KMS-11 (cell line): ENCODE results near the gene GTF2I.
"Not testable (repeated sequence)": the region's sequence is repeated elsewhere in the genome, so short reads cannot be mapped to it uniquely, and the experiment has no call there.

Source experiments
- H2AFZ ChIP-seq: fragments of 200-600 bp; sonication (generic); 2 replicates; pipeline ENCODE4 v1.6.1; 2016; ENCODE audit warnings: antibody characterized with exemption, mixed run types, low read depth
- H3K27ac ChIP-seq: fragments of 200-600 bp; sonication (generic); 2 replicates; pipeline ENCODE4 v1.6.1; 2016; ENCODE audit warnings: mild to moderate bottlenecking, mixed run types
- H3K27me3 ChIP-seq: fragments of 200-600 bp; sonication (generic); 2 replicates; pipeline ENCODE4 v1.6.1; 2017; ENCODE audit warnings: mild to moderate bottlenecking, low read depth, mixed run types, moderate library complexity; ENCODE audit not compliant: insufficient read depth
- H3K36me3 ChIP-seq: fragments of 200-600 bp; sonication (generic); 2 replicates; pipeline ENCODE4 v1.6.1; 2017; ENCODE audit warnings: mild to moderate bottlenecking, mixed run types; ENCODE audit not compliant: insufficient read depth
- H3K4me1 ChIP-seq: fragments of 200-600 bp; sonication (generic); 2 replicates; pipeline ENCODE4 v1.6.1; 2016; ENCODE audit warnings: mild to moderate bottlenecking, low read depth, mixed run types; ENCODE audit not compliant: poor library complexity, severe bottlenecking
- H3K4me2 ChIP-seq: fragments of 200-600 bp; sonication (generic); 2 replicates; pipeline ENCODE4 v1.7.0; 2016; ENCODE audit warnings: mild to moderate bottlenecking, mixed run types
- H3K4me3 ChIP-seq: fragments of 200-600 bp; sonication (generic); IDR thresholded peaks from 2 replicates; pipeline ENCODE4 v1.6.1; 2017; ENCODE audit warnings: low read depth, low read length, mixed read lengths; ENCODE audit not compliant: insufficient read depth
- H3K79me2 ChIP-seq: fragments of 200-600 bp; sonication (generic); 2 replicates; pipeline ENCODE4 v1.6.1; 2016; ENCODE audit warnings: low read depth, mixed run types; ENCODE audit not compliant: insufficient read depth
- H3K9ac ChIP-seq: fragments of 200-600 bp; sonication (generic); 2 replicates; pipeline ENCODE4 v1.6.1; 2016; ENCODE audit warnings: mild to moderate bottlenecking, mixed run types
- H4K20me1 ChIP-seq: fragments of 200-600 bp; sonication (generic); 2 replicates; pipeline ENCODE4 v1.6.1; 2016; ENCODE audit warnings: mild to moderate bottlenecking, mixed run types; ENCODE audit not compliant: insufficient read depth

Gene GTF2I

DNA sequence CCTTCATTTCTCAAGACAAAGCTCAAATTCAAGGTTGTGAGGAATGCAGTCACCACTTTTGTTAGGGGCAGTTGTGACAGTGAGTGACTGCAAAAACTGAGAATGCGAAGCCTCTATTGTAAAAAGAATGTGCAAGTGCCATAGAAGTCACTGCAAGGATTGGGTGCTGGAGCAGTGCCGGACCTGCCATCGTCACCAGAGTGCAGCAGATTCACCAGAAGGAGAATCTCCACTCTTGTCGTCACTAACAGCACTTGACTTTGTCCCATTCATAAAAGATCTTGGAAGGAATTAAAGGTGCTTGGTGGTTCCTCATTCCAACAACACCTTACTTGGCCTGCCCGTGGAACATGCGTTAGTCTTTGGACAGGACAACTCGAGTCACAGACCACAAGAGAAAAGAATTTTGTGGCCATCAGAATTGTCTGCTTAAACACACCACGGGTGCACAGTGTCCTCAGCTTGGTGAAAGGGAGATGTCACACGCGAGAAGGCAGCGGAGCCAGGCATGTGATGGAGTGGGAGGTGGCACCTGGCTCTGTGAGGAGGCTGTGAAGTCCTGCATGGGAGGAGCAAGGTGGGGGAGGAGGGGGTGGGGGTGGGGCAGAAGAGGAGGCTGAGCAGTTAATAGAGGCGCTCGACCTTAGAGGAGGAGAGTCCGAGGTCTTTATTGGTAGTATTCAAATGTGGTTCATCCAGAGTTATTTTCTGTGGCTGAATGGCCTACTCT lies 82.6 kb downstream of the GTF2I start:
- not testable (repeated sequence) for H2AFZ ChIP-seq, H3K36me3 ChIP-seq, H3K4me1 ChIP-seq, H3K79me2 ChIP-seq, H3K4me2 ChIP-seq, H3K27me3 ChIP-seq, H3K4me3 ChIP-seq, H3K9ac ChIP-seq, H4K20me1 ChIP-seq, H3K27ac ChIP-seq

DNA sequence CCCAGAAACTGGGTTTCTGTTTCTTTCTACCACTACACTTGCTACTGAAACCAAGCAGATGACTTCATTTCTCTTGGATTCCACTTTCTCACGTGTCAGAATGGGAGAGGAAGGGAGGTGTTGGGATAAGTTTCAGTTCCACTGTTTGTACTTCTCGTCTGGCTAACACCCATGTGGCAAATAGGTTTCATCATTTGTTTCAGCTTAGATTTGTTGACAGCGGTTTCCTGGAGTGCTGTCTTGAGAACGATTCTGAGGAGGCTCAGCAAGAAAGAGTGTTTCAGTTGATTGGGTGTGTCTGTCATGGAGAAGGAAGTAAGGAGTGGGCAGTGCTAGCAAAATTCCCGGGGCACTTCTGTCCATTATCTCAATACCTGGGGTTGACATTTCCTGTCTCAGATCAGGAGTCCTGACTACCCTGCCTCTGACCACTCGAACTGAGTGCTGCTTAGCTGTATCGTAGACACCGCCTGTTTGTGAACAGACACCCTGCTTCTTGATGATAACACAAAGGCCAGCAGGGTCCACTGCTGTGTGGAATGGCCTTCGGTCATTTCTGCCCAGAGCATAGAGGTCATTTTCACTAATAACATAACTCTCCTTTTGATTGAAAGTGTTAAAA lies 86.5 kb downstream of the GTF2I start:
- not testable (repeated sequence) for H3K4me1 ChIP-seq, H3K4me3 ChIP-seq, H3K36me3 ChIP-seq, H2AFZ ChIP-seq, H3K27ac ChIP-seq, H3K27me3 ChIP-seq, H3K9ac ChIP-seq, H4K20me1 ChIP-seq, H3K79me2 ChIP-seq, H3K4me2 ChIP-seq

DNA sequence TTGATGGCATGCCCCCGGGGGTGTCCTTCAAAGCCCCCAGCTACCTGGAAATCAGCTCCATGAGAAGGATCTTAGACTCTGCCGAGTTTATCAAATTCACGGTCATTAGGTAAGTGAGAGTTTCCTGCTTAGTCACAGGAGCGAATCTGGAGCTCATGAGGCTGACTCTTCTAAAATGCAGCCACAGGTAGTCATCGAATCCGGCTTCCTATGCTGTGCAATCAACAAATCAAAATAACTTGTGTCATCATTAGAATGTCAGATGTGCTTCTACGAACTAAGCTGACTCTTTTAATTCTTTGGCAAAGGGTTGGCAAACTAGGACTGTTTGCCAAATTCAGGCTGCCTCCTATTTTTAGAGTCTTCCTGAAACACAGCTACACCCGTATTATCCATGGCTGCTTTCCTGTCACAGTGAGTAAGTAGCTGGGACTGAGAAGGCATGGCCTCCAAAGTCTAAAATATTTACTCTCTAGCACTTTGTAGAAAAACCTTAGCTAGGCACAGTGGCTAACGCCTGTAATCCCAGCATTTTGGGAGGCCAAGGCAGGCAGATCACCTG lies 96.5 kb downstream of the GTF2I start:
- not testable (repeated sequence) for H3K27ac ChIP-seq, H3K4me1 ChIP-seq, H4K20me1 ChIP-seq, H3K4me2 ChIP-seq, H3K4me3 ChIP-seq, H3K9ac ChIP-seq, H3K79me2 ChIP-seq, H2AFZ ChIP-seq, H3K27me3 ChIP-seq, H3K36me3 ChIP-seq

DNA sequence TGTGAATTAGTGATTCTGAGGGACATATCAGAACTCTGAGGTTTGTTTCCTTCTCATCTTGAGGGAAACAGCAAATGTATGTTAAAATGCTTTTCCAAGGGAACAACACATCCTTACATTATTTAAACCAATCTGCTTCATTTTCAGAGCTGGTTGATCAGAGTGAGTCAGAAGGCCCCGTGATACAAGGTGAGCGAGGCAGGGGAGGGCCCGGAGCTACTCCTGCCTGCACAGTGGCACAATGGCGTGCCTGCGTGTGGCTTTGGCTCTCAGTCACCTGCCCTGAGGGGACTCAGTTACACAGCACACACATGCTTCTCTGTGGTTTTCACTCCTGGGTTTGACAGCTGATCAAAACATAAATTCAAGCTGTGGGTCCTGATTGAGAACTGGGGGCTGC lies 99.2 kb downstream of the GTF2I start:
- H3K36me3 ChIP-seq, H2AFZ ChIP-seq, H3K27me3 ChIP-seq, H3K4me3 ChIP-seq, H3K4me1 ChIP-seq, H3K79me2 ChIP-seq, H4K20me1 ChIP-seq, H3K9ac ChIP-seq, H3K27ac ChIP-seq, H3K4me2 ChIP-seq: not testable (repeated sequence)

DNA sequence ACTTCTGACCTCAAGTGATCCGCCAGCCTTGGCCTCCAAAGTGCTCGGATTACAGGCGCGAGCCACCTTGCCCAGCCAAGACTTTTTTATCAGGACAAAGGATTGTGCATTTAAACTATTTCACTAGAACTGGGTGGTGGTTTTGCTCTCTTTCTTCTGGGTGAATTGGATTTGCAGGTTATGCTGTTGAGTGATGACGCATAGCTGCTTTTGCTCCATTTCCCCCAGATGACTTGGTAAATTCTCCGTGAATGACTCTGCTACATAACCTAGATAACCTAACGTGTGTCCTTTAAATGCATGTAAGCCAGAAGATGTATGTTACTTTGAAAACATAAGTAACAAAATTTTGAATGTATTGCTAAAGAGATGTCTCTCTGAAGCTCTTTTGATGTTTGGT lies 100.8 kb downstream of the GTF2I start:
- not testable (repeated sequence) for H4K20me1 ChIP-seq, H3K4me2 ChIP-seq, H3K4me1 ChIP-seq, H3K27me3 ChIP-seq, H3K4me3 ChIP-seq, H3K79me2 ChIP-seq, H3K9ac ChIP-seq, H3K36me3 ChIP-seq, H2AFZ ChIP-seq, H3K27ac ChIP-seq

DNA sequence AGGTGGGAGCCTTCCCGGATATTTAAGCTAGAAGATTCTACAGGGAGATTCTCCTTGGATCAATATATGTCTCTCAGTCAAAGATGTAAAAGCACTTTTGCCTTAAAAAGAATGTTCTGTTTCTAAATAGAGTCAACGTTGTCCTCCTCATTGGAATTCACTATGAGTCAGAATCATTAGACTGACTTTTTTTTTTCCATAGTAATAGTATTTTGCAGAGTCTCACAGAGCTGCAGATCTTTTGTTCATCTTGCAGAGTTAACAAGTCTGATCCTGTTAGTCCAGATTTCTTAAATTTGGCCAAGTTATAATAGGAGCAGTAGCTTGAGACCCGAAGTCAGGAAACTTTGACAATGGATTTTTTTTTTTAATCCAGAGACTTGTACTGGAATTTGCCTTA lies 101.5 kb downstream of the GTF2I start:
- H3K27ac ChIP-seq, H3K4me3 ChIP-seq, H3K9ac ChIP-seq, H2AFZ ChIP-seq, H3K36me3 ChIP-seq, H3K4me1 ChIP-seq, H4K20me1 ChIP-seq, H3K79me2 ChIP-seq, H3K27me3 ChIP-seq, H3K4me2 ChIP-seq: not testable (repeated sequence)

DNA sequence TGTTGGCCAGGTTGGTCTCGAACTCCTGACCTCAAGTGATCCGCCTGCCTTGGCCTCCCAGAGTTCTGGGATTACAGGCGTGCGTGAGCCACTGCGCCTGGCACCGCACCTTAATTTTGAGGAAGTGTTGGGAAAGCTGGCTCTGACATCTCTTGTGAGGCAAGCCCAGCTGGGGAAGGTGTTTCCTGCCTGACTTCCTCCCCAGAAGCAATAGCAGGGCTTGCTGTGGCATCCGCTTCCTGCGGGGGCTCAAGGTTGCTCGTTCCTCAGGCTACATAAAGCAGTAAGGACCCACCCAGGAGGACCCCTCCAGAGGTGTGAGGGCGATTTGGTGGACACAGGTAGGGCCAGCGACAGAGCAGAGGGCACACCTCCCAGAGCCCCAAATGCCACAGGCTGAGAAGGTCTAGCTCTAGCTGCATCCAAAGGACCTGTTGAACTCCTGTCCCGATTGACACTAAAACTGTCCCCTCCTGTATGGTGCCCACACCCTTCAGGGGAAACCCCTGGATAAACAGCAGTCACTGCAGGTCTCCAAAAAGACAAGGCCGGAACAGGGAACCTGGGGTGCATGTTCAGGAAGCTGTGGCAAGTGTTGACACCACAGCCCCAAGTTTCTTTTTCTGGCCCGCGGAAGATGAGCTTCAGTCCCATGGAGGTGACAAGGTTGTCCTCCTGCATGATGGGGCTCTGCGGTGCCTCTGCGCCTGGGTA lies 107.8 kb downstream of the GTF2I start:
- H3K27ac ChIP-seq, H3K4me2 ChIP-seq, H3K79me2 ChIP-seq, H3K36me3 ChIP-seq, H4K20me1 ChIP-seq, H3K4me1 ChIP-seq, H3K4me3 ChIP-seq, H3K27me3 ChIP-seq, H3K9ac ChIP-seq, H2AFZ ChIP-seq: not testable (repeated sequence)

DNA sequence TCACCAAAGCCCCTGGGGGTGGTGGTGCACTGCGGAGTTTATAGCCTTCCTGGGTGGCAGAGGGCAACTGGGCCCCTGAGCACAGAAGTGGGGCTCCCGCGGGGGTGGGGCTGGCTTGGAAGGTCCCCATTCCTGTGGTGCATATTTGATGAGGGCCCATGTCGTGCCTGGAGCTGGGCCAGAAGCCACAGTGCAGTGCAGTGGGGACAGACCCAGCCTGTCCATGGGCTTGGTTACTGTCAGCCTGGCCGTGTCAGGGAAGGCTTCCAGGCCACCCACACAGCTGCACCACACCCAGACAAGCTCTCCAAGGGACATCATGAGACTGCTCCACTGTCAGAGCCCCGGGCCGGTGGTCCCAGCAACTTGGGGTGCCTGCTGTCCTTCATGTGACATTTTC lies 109.0 kb downstream of the GTF2I start:
- not testable (repeated sequence) for H2AFZ ChIP-seq, H3K4me2 ChIP-seq, H3K4me3 ChIP-seq, H3K4me1 ChIP-seq, H4K20me1 ChIP-seq, H3K9ac ChIP-seq, H3K36me3 ChIP-seq, H3K27ac ChIP-seq, H3K79me2 ChIP-seq, H3K27me3 ChIP-seq

DNA sequence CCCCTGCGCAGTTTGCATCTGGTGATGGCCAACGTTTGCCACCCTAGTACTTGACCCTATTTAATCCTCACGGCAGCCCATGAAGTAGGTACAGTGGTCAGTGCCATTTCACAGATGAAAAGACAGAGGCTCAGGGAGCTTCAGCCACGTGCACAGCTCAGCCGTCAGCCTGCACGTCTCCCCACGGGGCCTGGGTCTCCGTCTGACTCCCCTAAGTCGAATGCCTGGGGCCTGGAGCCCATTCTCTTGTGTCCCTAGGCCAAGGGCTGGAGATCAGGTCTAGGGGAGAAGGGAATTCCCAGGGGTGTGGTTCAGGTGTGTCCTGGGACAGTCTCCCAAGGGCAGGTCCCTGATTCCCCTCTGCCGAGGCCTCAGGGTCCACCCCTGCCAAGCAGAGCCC lies 109.5 kb downstream of the GTF2I start:
- H3K27me3 ChIP-seq, H3K4me1 ChIP-seq, H3K27ac ChIP-seq, H3K36me3 ChIP-seq, H3K9ac ChIP-seq, H3K4me3 ChIP-seq, H4K20me1 ChIP-seq, H2AFZ ChIP-seq, H3K79me2 ChIP-seq, H3K4me2 ChIP-seq: not testable (repeated sequence)

DNA sequence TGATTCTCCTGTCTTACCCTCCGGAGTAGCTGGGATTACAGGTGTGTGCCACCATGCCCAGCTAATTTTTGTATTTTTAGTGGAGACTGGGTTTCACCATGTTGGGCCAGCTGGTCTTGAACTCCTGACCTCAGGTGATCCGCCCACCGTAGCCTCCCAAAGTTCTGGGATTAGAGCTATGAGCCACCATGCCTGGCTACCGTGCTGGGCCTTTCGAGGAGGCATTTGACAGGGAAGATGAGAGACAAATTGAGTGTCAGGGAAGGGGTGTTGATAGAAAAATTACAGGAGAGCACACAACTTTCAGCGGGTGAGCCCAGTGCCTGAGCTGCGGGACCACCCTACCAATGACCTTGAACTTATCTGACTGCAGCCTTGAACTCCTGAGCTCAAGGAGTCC lies 112.5 kb downstream of the GTF2I start:
- not testable (repeated sequence) for H3K9ac ChIP-seq, H3K27me3 ChIP-seq, H4K20me1 ChIP-seq

More for the DNA sequence above, 112.5 kb downstream of the GTF2I start:
- H3K27ac ChIP-seq, H3K4me1 ChIP-seq, H3K79me2 ChIP-seq, H3K36me3 ChIP-seq, H3K4me2 ChIP-seq, H2AFZ ChIP-seq, H3K4me3 ChIP-seq: not testable (repeated sequence)
